LNCAP (cell line): Measurements from ENCODE around the gene PI4KA.

Experiments used
- CTCF ChIP-seq: fragments of 450-650 bp; IDR thresholded peaks from 2 replicates; pipeline ENCODE4 v1.5.1; 2017; ENCODE audit warnings: mild to moderate bottlenecking

The PI4KA gene

GRCh38 chr22:20663137-20663828, 195.3 kb downstream of the PI4KA start:
- TF ChIP-seq CTCF, result no peak

GRCh38 chr22:20661473-20661872, 197.1 kb downstream of the PI4KA start:
- TF ChIP-seq CTCF, result no peak

GRCh38 chr22:20660441-20661054, 198.1 kb downstream of the PI4KA start:
- no peak for TF ChIP-seq CTCF

- TF ChIP-seq CTCF, result no peak
Measured at GRCh38 chr22:20659920-20660319, 198.7 kb downstream of the PI4KA start.

- no peak for TF ChIP-seq CTCF
Measured at GRCh38 chr22:20659258-20659657, 199.4 kb downstream of the PI4KA start.

- no peak for TF ChIP-seq CTCF
Measured at GRCh38 chr22:20658433-20659222, 200.0 kb downstream of the PI4KA start.

GRCh38 chr22:20657963-20658362, 200.6 kb downstream of the PI4KA start:
- TF ChIP-seq CTCF, result no peak
